ENCODE results near the gene MYO3B.

GRCh38 chr2:170336916-170337315 lies 159.0 kb downstream of the MYO3B start:
- TF ChIP-seq CTCF (IDR thresholded peaks at IDR 0.05) (no peak), POLR2A (IDR thresholded peaks at IDR 0.05) (no peak)
